GM19397 (cell line): Measurements from ENCODE around the gene ACRV1.
"Not testable (repeated sequence)": the region's sequence is repeated elsewhere in the genome, so short reads cannot be mapped to it uniquely, and the experiment has no call there.

Experiments
- ATAC-seq: cut with Tn5 transposase; IDR thresholded peaks from one replicate; pipeline ENCODE4 v1.9.1; 2021; ENCODE audit warnings: mild to moderate bottlenecking, moderate library complexity; ENCODE audit not compliant: unreplicated experiment

Gene ACRV1

DNA sequence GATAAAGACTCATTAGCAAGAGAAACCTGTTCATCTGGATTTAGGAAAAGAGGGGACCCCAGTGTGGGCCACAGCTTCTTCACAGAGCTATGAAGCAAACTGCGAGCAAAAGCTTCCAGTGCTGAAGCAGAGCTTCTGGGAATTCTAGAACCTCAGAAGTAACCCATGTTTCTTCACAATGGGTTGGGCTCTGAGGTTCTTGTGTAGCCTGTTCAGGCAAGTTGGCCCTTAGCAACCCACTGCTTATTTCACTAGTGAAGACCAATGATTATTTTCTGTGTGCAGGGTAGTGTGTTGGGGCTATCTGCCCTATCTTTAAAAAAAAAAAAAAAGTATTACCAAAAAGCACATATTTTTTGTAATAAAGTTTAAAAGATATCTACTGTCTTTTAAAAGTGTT is at the start of gene ACRV1:
Gene ACRV1 (minus strand): TSS at position 101 of the 400 bp plus-strand sequence. CDS start 67 bp downstream, at position 34.
- ATAC-seq, result no peak

DNA sequence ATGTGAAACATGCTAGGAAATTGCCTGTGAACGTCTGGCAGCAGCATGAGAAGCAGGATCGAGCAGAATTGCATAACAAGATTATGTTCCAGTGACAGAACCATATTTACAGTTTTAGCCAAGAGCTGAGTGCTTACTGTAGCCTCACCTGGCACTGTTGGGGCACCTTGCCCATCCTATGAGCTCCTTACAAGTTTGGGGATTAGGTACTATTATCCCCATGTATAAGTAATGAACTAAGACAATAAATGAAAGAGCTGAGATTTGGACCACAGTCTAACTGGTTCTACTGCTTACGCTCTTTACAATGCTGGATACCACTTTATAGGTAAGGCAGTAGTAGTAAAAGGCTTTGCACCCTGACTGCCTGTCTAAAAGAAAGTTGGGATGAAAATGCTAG is 48.3 kb upstream of the ACRV1 start:
- ATAC-seq, result no peak

DNA sequence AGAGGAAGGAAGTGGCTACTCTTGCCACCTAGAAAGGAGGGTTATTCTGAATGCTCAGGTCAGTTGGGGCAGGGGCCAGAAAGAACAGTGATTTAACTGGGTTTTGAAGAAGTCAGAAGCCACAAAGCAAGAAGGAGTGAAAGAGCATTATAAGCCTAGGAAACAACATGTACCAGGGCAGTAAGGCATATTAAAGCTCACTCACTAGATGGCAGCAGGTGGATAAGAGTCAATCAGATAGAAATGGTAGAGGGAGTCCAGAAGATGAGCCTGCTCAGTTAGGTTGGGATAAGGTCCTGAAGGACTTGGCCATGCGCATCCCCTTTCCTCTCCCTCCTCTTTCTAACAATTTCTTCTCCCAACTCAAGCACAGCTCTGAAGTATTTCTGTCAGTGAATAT is 43.5 kb upstream of the ACRV1 start:
- ATAC-seq, result no peak

- no peak for ATAC-seq
These were observed 40.1 kb upstream of the ACRV1 start for GRCh38 chr11:125720781-125721180.

GRCh38 chr11:125704686-125705085 is 24.0 kb upstream of the ACRV1 start:
- ATAC-seq, result not testable (repeated sequence)

DNA sequence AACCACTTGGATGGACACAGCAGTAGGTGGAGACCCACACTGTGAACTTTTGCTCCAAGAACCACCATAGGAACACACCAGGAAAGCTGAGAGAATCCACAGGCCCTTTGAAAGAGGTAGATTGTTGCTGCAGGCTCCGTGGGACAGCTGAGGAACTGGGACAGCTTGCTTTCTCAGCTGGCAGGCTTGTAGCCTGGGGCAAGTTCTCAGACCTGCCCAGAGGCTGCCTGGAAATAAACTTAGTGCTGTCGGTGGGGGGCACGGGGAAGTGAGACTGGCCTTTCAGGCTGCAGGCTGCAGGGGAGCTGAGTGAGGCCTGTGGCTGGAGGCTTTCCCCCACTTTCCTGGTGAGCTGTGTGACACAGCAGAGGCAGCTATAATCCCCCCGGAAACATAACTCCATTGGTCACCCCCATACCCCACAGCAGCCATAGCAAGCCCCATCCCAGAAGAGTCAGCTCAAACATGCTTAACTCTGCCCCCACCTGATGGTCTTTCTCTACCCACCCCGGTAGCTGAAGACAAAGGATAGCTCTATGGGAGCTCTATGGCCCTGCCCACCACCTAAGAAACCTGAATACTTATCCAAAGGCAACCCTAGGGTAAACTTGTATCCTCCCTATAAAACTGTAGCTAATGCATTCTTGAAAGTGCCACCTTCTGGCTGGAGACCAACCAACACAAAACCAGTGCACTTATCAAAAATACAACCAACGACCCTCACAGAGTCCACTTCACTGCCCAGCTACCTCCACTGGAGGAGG is 21.4 kb upstream of the ACRV1 start:
- no peak for ATAC-seq

GRCh38 chr11:125701018-125701610 is 20.5 kb upstream of the ACRV1 start:
- no peak for ATAC-seq

- ATAC-seq, result no peak
These were observed 14.3 kb upstream of the ACRV1 start for GRCh38 chr11:125694951-125695350.

GRCh38 chr11:125692887-125693286 is 12.2 kb upstream of the ACRV1 start:
- no peak for ATAC-seq

- ATAC-seq, result no peak
These were observed 9.4 kb upstream of the ACRV1 start for GRCh38 chr11:125690006-125690405.

DNA sequence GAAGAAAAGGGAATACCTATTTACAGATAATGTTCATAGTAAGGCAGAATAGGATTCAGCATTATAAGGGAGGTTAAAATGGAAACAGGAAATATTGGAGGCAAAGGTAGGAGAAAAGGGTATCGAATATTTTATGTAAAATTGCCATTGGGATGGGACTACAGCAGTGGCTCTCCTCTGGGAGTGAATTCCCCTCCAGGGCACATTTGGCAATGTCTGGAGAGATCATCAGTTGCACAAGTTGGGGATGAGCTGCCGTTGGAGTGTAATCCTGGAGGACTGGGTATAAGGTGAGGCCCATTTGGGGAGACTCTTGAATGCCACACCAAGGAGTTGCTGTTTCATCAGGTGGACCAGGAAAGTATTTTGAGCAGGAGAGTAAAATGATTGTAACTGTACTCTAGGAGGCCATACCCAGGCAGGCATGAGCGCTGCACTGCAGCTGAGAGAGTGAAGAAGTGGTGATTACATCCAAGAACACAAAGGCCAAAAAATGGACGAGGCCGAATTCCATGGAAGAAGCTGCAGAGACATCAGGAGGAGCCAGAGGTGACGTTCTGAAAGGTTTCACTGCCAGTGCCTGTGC is 8.7 kb upstream of the ACRV1 start:
- ATAC-seq, result no peak

GRCh38 chr11:125688632-125689031 is 8.0 kb upstream of the ACRV1 start:
- no peak for ATAC-seq

DNA sequence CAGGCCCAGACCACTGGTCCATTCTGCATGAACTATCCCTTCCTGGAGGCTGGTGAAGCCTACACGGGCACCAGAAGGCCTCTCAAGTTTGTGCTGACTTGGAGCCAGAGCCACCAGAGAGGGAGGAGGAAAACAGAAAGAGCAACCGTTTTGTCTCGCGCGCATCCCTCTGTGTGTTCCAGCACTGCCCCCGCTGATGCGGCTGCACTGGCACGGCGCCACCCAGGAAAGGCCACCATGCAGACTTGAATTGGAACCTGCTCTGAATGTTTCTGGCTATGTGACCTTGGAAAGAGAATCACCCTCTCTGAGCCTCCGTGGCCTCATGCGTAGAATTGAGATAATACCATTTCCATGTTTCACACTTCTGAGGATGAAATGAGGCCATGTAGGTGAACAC is 7.4 kb upstream of the ACRV1 start:
- ATAC-seq, result no peak

DNA sequence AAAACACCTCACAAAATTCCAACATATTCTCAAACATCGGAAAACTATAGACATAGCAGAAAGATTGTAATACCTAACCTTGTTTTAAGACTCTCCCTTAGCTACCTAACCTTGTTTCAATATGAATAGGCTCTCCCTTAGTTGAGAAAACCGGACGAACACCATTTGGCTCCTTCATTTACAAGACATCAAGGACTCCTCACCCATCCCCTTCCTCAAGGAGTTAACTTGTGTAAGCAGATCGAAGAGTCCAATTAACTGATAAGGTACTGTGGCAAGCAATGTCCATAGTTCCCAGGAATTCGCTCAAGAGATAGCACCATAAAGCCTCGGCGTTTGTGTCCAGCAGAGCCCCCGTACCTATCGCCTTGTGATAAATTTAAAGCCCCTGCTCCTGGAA is 4.6 kb upstream of the ACRV1 start:
- ATAC-seq, result no peak

DNA sequence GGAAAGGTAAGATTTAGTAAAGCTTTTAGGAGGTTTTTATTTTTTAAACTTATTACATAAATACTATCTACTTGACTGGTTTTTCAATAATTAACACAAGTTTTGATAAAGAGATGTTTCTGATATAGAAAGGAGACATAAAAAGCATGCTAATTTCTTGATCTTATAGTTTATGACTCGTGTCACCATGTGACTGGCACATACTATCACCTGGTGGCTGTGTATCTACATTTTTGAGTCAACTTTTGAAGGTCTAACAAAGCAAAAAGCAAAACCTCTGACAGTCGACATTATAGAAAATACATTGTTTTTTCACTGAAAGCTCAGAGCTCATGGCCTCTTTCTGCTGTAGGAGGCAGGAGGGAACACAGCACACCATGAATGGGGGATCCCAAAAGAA is 810 bp downstream of the ACRV1 start:
- ATAC-seq, result no peak

GRCh38 chr11:125679397-125679796 is 1.2 kb downstream of the ACRV1 start:
- no peak for ATAC-seq

GRCh38 chr11:125675196-125675595 is 5.5 kb downstream of the ACRV1 start:
- no peak for ATAC-seq

DNA sequence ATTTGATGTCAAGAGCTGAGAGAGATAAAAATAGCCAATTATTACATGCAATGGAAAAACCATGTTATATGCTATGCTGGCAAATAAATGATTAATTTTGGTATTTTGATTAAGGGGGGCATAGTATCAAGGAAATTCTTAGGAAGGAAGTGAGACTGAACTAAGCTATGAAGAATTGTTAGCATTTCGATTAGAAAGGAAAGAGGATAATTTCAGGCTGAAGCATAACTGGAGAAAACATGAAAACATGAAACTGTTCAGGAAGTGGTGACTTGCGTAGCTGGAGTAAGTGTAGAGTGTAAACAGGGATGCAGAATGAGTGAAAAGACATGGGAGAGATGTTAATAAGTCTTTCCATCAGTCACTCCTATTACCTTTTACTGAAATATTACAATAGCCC is 6.4 kb downstream of the ACRV1 start:
- no peak for ATAC-seq

GRCh38 chr11:125671561-125671960 is 9.1 kb downstream of the ACRV1 start:
- ATAC-seq, result no peak

GRCh38 chr11:125670172-125670571 is 10.5 kb downstream of the ACRV1 start:
- ATAC-seq, result no peak

DNA sequence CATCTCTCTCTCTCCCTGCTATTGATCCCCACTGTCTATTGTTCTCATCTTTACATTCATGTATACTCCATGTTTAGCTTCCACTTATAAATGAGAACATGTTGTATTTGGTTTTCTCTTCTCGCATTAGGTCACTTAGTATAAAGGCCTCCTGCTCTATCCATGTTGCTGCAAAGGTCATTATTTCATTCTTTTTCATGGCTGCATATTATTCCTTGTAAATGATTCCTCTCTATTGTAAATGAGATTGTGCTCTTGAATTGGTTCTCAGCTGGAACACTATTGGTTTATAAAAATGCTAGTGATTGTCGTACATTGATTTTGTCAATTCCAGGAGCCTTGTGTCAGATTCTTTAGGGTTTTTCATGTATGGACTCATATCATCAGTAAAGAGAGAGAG is 13.5 kb downstream of the ACRV1 start:
- no peak for ATAC-seq

- no peak for ATAC-seq
These were observed 16.7 kb downstream of the ACRV1 start for GRCh38 chr11:125663910-125664309.
